COLO829 (cell line): Measurements from ENCODE around the gene ELN.
A peak's percentile ranks its signal among the peaks of the same experiment; 100 is the strongest.

ENCODE experiments used
- DNase-seq: peaks from one replicate; pipeline ENCODE4 v3.0.0; 2012; ENCODE audit warnings: low spot score

The ELN gene

DNA sequence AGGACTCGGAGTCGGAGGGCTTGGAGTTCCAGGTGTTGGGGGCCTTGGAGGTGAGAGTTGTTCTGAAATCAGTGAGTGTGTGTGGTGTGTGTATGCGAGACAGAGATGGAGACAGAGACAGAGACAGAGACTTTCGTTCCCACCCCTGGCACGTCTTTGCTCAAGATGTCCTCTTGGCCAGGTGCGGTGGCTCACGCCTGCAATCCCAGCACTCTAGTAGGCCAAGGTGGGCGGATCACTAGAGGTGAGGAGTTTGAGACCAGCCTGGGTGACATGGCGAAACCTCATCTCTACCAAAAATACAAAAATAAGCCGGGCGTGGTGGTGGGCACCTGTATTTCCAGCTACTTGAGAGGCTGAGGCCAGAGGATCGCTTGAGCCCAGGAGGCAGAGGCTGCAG lies 35.7 kb downstream of the ELN start:
- no peak for DNase-seq

DNA sequence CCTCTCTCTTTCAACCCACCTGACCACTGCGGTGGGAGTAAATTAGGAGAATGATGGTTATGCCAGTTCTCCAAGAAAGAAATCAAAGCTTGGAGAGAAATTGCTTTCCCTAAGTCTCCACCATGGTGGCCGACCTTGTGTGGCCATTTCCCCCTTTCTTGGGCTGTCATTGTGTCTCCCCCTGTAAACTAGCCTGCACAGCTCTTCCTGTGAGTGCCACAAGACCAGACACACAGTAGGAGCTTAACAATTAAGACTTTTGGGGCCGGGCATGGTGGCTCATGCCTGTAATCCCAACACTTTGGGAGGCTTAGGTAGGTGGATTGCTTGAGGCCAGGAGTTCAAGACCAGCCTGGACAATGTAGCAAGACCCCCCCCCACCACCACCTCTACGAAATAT lies 36.7 kb downstream of the ELN start:
- DNase-seq: no peak

- no peak for DNase-seq
Observed at GRCh38 chr7:74066626-74067025, 38.7 kb downstream of the ELN start.

- DNase-seq: no peak
Observed at GRCh38 chr7:74068378-74069085, 40.6 kb downstream of the ELN start.

DNA sequence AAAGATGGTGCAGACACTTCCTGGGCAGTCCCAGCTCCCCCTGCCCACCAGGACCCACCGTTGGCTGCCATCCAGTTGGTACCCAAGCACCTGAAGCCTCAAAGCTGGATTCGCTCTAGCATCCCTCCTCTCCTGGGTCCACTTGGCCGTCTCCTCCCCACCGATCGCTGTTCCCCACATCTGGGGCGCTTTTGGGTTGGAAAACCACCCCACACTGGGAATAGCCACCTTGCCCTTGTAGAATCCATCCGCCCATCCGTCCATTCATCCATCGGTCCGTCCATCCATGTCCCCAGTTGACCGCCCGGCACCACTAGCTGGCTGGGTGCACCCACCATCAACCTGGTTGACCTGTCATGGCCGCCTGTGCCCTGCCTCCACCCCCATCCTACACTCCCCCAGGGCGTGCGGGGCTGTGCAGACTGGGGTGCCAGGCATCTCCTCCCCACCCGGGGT lies 41.1 kb downstream of the ELN start:
- DNase-seq: no peak

DNA sequence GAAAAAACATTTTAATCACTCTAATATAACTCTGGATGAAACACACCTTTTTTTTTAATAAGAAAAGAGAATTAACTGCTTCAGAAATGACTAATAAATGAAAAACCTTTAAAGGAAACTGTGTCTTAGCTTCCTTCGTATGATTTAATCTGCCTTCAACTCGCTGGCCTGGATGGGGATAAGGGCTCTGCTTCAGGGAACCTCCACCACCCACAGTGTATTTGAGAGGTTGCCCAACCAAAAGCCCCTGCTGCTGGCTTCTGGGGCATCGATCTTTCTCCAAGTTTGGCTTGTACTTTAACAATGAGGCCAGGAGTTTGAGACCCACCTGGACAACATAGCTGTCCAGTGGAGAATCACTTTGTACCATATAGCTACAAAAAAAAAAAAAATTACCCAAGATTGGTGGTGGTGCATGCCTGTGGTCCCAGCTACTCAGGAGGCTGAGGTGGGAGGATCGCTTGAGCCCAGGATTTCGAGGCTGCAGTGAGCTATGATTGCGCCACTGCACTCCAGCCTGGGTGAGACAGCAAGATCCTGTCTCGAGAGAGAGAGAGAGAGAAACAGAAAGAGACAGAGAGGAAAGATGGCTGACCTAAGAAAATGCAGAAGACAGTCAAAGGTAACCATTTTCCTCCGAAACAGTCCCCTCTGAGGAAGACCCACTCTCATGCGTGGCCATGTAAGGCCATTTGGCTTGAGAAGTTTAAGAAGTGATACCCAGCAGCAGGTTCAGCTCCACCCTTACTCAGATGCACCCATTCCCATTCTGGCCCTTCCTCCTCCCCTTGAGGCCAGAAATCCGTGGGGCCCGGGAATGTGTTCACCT lies 42.0 kb downstream of the ELN start:
- no peak for DNase-seq

DNA sequence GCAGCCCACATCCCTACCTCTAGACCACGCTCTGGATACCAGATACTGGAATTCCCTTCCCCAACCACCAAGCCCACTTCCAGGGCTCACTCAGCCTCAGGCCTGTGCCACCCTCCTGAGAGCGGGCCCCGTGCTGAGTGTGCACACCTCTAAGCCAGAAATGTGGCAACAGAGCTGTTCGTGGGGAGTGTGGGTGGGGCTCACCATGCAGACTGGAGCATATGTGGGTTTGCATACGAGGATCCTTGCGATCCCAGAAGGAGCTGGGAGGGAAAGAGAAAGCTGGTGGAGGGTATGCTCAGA lies 42.6 kb downstream of the ELN start:
- DNase-seq: no peak

- no peak for DNase-seq
Observed at GRCh38 chr7:74071121-74071520, 43.1 kb downstream of the ELN start.

GRCh38 chr7:74074770-74075169 lies 46.8 kb downstream of the ELN start:
- no peak for DNase-seq

DNA sequence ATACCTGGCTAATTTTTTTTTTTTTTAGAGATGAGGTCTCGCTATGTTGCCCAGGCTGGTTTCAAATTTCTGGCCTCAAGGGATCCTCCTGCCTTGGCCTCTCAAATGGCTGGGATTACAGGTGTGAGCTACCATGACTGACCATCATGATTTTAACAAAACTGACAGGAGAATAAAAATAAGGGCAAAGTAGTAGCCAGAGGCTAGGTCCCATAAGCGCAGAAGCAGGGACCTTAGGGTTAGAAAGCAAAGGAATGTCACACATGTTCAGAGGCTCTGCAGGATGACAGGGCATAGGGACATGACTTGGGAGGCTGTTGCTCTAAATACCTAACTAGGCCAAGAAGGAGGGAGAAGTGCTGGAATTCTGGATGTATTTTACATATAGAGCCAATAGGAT lies 50.5 kb downstream of the ELN start:
- no peak for DNase-seq

DNA sequence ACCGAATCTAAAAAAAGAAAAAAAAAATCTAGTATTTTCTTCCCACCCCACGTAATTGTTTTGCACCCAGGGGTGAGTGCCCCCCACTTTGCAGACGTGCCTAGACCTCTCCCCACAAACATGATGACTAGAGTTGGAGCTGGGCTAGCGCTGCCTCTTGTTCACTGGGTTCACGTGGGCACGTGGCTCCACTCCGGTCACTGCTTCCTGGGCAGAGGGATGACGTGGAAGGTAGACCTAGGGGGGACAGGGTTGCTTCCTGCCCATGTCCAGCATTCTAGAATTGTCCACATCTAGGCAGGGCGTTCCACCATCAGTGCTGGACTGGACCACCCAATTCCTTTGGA lies 54.8 kb downstream of the ELN start:
- DNase-seq: no peak

DNA sequence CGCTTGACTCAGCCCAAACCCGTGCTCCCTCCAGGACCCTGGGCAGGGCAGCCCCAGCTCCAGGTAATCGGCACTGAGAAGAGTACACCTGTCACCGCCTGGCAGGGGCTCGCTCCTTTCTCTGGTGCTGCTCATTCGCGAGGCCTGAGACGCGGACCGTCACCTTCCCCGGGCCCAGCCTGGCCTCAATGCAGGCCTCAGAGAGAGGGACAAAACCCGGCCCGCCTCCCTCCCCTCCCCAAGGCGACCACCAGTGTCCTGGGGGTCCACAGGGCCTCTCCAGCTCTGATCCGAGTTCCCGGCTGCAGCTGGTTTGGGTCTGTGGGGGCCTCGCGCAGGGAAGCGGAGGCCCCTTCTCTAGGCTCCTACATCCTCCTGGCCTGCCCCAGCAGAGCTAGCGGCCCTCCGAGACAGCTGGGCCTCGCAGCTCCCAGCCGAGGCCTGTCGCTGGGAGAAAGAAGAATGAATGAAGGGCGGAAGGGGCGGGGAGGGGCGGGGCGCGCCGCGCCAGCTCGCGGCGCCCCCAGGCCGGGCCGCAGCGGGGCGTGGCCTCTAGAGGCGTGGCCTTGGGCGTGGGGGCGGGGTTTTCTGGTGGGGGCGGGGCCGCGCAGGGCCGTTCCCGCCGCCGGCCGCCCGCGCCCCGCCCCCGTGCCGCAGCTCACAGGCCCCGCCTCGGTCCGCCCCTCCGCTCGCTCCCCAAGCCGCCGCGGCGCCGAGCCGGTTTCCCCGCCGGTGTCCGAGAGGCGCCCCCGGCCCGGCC lies 55.3 kb downstream of the ELN start, which contains the start of gene LIMK1:
Gene LIMK1, plus strand, starts transcription at position 688 of the 760 bp plus-strand sequence. CDS start 187 bp downstream, outside the sequence.
- DNase-seq: peak; percentile 92

DNA sequence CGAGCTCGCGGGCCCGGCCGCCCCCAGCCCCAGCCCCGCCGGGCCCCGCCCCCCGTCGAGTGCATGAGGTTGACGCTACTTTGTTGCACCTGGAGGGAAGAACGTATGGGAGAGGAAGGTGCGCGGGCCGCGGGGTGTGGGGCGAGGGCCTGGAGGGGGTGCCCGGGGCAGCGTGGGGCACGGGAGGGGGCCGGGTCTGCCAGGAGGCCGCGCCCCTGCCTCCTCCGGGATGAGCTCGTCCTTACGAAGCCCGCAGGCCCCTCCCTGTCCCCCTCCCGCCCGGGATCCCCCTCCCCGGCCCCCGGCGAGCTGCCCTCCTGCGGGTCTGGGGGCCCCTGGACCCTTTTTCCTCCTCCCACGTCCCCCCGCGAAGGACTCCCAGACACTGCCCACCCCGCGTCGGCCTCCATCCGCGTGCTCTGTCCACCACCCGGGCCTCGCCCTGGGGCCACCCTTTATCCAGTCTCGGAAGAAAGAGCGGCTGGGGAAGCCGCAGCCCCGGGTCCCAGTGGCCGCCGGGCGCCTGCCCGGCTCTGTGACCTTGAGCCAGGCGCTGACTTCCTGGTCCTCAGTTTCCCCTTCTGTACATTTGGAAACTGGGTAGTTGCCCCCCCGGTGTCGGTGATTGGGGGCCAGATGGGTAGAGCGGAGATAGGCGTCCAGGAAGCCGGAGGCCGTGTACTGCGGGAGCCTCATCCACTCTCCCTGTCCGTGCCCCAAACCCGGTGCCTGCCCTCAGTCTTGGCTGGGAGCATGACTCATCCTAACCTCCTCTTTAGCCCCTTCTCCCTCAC lies 56.2 kb downstream of the ELN start:
- no peak for DNase-seq

DNA sequence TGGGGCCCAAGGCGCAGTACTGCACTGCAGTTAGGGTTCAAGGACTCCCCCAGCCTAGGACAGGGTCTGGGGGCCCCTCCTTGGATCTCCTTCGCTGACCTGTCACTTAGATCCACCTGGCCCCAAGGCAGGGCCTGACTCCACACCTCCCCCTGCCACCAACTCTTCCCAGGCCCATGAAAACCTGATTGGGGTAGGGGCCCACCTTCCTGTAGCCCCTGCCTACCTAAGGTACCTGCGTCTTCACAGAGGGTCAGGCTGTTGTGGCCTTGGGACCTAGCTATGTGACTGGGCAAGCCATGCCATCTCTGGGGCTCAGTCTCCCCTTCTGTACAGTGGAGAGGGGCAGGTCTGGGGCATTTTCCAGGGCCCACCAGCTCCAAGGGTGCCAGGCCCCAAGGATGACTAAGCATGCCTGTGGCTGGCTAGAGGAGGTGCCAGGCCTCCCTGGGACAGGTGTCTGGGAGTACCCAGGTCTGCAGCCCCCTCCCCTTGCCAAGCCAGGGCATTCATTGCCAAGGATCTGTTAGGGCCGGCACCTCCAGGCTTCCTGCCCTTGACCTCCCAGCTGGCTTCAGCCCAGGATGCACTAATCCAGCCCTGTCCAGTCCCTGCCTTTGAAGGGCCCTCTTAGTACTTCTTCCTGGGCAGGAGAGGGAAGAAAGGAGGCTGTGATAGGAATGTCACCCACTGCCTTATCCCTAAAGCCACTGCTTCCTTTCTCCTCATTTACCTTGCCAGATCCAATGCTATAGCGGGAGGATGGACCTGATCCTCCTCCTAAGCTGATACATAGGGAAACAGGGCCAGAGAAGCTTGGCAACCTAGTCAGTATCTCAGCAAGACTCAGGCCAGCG lies 57.0 kb downstream of the ELN start:
- no peak for DNase-seq

GRCh38 chr7:74087791-74088453 lies 59.9 kb downstream of the ELN start:
- DNase-seq: no peak

DNA sequence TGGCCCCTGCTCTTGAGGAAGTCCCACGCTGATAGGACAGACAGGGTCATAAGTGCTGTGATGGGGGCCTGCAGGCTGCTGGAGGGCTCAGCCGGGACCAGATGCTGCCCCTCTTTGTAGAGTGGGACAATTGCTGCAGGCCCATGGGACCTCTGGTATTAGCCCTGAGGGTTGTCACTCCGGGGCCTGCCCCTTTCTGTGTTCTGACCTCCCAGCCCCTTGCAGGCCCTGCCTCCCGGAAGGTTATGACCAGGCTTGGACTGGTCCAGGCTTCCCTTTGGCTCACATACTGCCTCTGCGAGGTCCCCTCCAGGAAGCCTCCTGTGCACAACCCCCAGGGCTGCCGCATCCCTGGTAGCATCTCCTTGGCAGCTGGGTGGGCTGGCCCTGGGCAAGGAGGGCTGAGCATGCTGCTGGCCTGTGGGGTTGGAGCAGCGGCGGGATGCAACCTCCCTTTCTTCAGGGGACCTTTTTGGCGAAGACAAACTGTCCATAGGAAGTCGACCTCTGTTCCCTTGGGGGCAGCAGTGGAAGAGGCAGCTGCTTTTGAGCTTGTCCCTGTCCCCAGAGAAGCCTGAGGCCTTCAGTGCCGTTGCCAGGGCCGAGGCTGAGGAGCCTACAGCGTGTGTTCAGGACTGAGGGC lies 64.5 kb downstream of the ELN start:
- DNase-seq: no peak

GRCh38 chr7:74092964-74093471 lies 65.0 kb downstream of the ELN start:
- no peak for DNase-seq

- DNase-seq: no peak
Observed at GRCh38 chr7:74093671-74094223, 65.8 kb downstream of the ELN start.
